Measurements from ENCODE around the gene PTGDS. TPM values are rescaled to one million over a fixed set of nuclear protein-coding genes. Genes with fewer than 3 reads are reported as not detected.

Gene PTGDS
- total and polyA plus RNA-seq, 2 donors (not counting 1 experiment from before 2014, with no cell fraction given): 0.13 TPM; not detected in 1

DNA sequence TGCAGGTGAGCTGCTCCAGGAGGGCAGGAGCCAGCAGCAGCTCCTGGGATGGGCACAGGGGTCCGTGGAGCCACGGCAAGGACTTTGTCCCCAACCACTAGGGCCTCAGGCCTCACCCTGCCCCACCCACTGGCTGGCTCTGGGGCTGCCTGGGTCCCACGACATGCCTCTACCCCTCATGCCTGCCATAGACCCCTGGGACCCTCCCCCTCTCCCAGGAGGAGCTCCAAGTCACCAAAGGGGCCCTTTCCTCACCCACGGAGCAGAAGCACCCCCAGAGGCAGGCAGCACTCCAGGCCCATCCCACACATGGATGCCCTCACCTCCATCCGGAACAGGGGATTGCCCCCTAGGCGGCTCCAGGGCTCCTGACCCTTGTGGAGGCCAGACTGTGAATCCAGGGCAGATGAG is 44.3 kb downstream of the PTGDS start:
- Histone ChIP-seq H3K9ac (ENCODE audit: low read length) (no peak overlapping the region), H3K27me3 (replicated peaks in 1 of 4; ENCODE audit: control extremely low read depth in 1 of 4, control insufficient read depth in 3 of 4, insufficient read depth in 4 of 4, low read length in 3 of 4) (no peaks in the 10 kb centered on the region), H3K4me3 (ENCODE audit: control extremely low read depth in 1 of 5, extremely low read depth in 1 of 5, insufficient read depth in 1 of 5, low read depth in 2 of 5, low read length in 4 of 5) (no peak overlapping the region), H2AFZ (ENCODE audit: insufficient read depth, low read depth, low read length, poor library complexity, severe bottlenecking) (no peak overlapping the region), H3K79me2 (ENCODE audit: control insufficient read depth, insufficient read depth, low read length) (no peaks in the 10 kb centered on the region), H3K27ac (ENCODE audit: low read length in 2 of 2) (no peak overlapping the region), H3K4me1 (ENCODE audit: control insufficient read depth in 2 of 2, insufficient read depth in 2 of 2, low read length in 2 of 2) (peaks cover 0 to 9% of the 10 kb centered on the region in 2 donors), H4K20me1 (ENCODE audit: control insufficient read depth, insufficient read depth, low read length, poor library complexity, severe bottlenecking) (no peaks in the 10 kb centered on the region), H3K4me2 (replicated peaks; ENCODE audit: low read depth, low read length, poor library complexity, severe bottlenecking) (no peak overlapping the region), H3K9me3 (ENCODE audit: control extremely low read depth in 1 of 3, control insufficient read depth in 2 of 3, insufficient read depth in 1 of 3, low read length in 2 of 3) (peaks cover 0 to 9% (median 0%) of the 10 kb centered on the region in 3 donors), H3K36me3 (replicated peaks in 1 of 2; ENCODE audit: control extremely low read depth in 1 of 2, control insufficient read depth in 1 of 2, extremely low read depth in 1 of 2, insufficient read depth in 2 of 2, low read length in 1 of 2) (peaks cover 0 to 5% of the 10 kb centered on the region in 2 experiments)
- Mint-ChIP-seq H3K27me3 (no peaks in the 10 kb centered on the region), H3K4me1 (peaks cover 11% of the 10 kb centered on the region), H3K27ac (no peak overlapping the region), H3K4me3 (no peak overlapping the region), H3K9me3 (ENCODE audit: insufficient read depth) (no peaks in the 10 kb centered on the region)
- ATAC-seq (ENCODE audit: low read depth): no peak
- DNase-seq: no peak
- CTCF ChIA-PET: interaction anchor here (1.2 to 2.1 kb wide), 2 partner anchors 14 to 17 kb away, joined by 3 to 6 read pairs; no protein-coding TSS in a partner anchor
- POLR2A ChIA-PET: interaction anchor here (0.9 to 1.2 kb wide), 3 partner anchors 11 to 21 kb away, joined by 3 read pairs; partner anchors contain the start of gene FUT7
- intact Hi-C loops (cut with micrococcal nuclease): no loop called here
- TF ChIP-seq, protein P1, sequence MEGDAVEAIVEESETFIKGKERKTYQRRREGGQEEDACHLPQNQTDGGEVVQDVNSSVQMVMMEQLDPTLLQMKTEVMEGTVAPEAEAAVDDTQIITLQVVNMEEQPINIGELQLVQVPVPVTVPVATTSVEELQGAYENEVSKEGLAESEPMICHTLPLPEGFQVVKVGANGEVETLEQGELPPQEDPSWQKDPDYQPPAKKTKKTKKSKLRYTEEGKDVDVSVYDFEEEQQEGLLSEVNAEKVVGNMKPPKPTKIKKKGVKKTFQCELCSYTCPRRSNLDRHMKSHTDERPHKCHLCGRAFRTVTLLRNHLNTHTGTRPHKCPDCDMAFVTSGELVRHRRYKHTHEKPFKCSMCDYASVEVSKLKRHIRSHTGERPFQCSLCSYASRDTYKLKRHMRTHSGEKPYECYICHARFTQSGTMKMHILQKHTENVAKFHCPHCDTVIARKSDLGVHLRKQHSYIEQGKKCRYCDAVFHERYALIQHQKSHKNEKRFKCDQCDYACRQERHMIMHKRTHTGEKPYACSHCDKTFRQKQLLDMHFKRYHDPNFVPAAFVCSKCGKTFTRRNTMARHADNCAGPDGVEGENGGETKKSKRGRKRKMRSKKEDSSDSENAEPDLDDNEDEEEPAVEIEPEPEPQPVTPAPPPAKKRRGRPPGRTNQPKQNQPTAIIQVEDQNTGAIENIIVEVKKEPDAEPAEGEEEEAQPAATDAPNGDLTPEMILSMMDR (IDR thresholded peaks at IDR 0.05): no peak
- TF ChIP-seq EZH2 (IDR thresholded peaks at IDR 0.05; ENCODE audit: borderline replicate concordance, insufficient read depth, low read depth, low read length, poor library complexity, severe bottlenecking): no peak
- 93% methylated on average over 4 of the region's 6 CpGs for WGBS (ENCODE audit: insufficient coverage)

DNA sequence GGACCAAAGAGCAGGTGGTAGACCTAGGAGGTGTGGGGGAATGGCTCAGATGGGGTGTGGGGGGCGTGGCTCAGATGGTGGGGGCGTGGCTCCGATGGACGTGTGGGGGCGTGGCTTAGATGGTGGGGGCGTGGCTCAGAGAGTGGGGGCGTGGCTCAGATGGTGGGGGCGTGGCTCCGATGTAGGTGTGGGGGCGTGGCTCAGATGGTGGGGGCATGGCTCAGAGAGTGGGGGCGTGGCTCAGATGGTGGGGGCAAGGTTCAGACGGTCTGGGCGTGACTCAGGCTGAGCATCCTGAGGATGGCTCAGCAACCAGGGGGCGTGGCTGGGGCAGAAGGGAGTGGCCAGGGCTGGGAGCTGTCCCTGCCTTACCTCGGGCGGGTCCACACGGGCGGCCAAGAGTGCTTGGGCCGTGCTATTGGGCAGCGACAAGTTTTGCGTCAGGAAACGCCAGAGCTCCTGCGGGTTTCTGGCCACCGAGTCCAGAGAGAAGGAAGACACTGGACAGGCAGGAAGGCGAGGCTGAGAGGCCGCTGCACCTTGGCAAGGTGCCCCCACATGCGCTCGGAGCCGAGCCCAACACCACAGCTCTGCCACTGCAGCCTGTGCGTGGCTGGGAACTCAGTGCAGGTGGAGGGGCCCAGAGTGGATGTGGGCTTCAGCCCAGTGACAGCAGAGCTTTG is 44.8 kb downstream of the PTGDS start:
- Mint-ChIP-seq H3K9me3 (ENCODE audit: insufficient read depth) (no peaks in the 10 kb centered on the region), H3K27me3 (no peaks in the 10 kb centered on the region), H3K4me1 (peaks cover 15% of the 10 kb centered on the region), H3K4me3 (no peak overlapping the region), H3K27ac (peak overlapping the region; percentile 41)
- Histone ChIP-seq H3K4me3 (ENCODE audit: control extremely low read depth in 1 of 5, extremely low read depth in 1 of 5, insufficient read depth in 1 of 5, low read depth in 2 of 5, low read length in 4 of 5) (no peak overlapping the region), H3K79me2 (ENCODE audit: control insufficient read depth, insufficient read depth, low read length) (no peaks in the 10 kb centered on the region), H3K36me3 (replicated peaks in 1 of 2; ENCODE audit: control extremely low read depth in 1 of 2, control insufficient read depth in 1 of 2, extremely low read depth in 1 of 2, insufficient read depth in 2 of 2, low read length in 1 of 2) (no peaks in the 10 kb centered on the region), H3K27me3 (replicated peaks in 1 of 4; ENCODE audit: control extremely low read depth in 1 of 4, control insufficient read depth in 3 of 4, insufficient read depth in 4 of 4, low read length in 3 of 4) (no peaks in the 10 kb centered on the region), H3K4me1 (ENCODE audit: control insufficient read depth in 2 of 2, insufficient read depth in 2 of 2, low read length in 2 of 2) (peaks cover 3 to 15% of the 10 kb centered on the region in 2 donors), H3K9ac (ENCODE audit: low read length) (no peak overlapping the region), H3K27ac (ENCODE audit: low read length in 2 of 2) (no peak overlapping the region), H2AFZ (ENCODE audit: insufficient read depth, low read depth, low read length, poor library complexity, severe bottlenecking) (no peak overlapping the region), H4K20me1 (ENCODE audit: control insufficient read depth, insufficient read depth, low read length, poor library complexity, severe bottlenecking) (peaks cover 3% of the 10 kb centered on the region), H3K9me3 (ENCODE audit: control extremely low read depth in 1 of 3, control insufficient read depth in 2 of 3, insufficient read depth in 1 of 3, low read length in 2 of 3) (peaks cover 0 to 9% (median 0%) of the 10 kb centered on the region in 3 donors), H3K4me2 (replicated peaks; ENCODE audit: low read depth, low read length, poor library complexity, severe bottlenecking) (no peak overlapping the region)
- ChIA-PET CTCF (interaction anchor here (1.2 to 2.1 kb wide), 2 partner anchors 14 to 18 kb away, joined by 3 to 6 read pairs; no protein-coding TSS in a partner anchor), POLR2A (interaction anchor here (0.9 to 1.2 kb wide), 3 partner anchors 10 to 22 kb away, joined by 3 read pairs; partner anchors contain the start of gene FUT7)
- ATAC-seq (ENCODE audit: low read depth) (peak; percentile 50), DNase-seq (peak; percentile 77)
- 76% methylated on average over 27 of the region's 30 CpGs for WGBS (ENCODE audit: insufficient coverage)
- intact Hi-C loops (cut with micrococcal nuclease): no loop called here
- TF ChIP-seq EZH2 (IDR thresholded peaks at IDR 0.05; ENCODE audit: borderline replicate concordance, insufficient read depth, low read depth, low read length, poor library complexity, severe bottlenecking): no peak
- TF ChIP-seq, protein P1 (IDR thresholded peaks at IDR 0.05): no peak

Measured in B cell (primary cell).